CD14-positive monocyte (primary cell): Measurements from ENCODE around the gene TNPO3. TPM values are rescaled to one million over a fixed set of nuclear protein-coding genes. Genes with fewer than 3 reads are reported as not detected.

Experiments
- DNase-seq, 3 donors: peaks; one replicate each; pipeline ENCODE4 v3.0.0-alpha.2; 2011 to 2022
- H2AFZ ChIP-seq: 2 replicates; pipeline ENCODE4 v1.6.0; 2012; ENCODE audit warnings: mild to moderate bottlenecking, low read depth, low read length, inconsistent platforms; ENCODE audit not compliant: insufficient read depth, poor library complexity, severe bottlenecking
- H3K27ac ChIP-seq, 2 donors: 1 replicate in 1 of 2; 2 replicates in 1 of 2; pipeline ENCODE4 v1.5.1; 2012 to 2013; ENCODE audit warnings: low read length in 2 of 2, control low read depth in 1 of 2, inconsistent platforms in 1 of 2, low read depth in 1 of 2, mild to moderate bottlenecking in 1 of 2
- H3K27me3 ChIP-seq, 2 donors: one replicate each; pipeline versions ENCODE4 v1.6.0 to v1.6.1; 2011 to 2013; ENCODE audit warnings: low read length in 2 of 2; ENCODE audit not compliant: control insufficient read depth in 2 of 2, insufficient read depth in 2 of 2
- H3K36me3 ChIP-seq, 2 donors: replicated peaks in 1 of 2; 1 replicate in 1 of 2; 2 replicates in 1 of 2; pipeline versions ENCODE4 v1.5.1 to v1.6.1; 2012 to 2013; ENCODE audit warnings: low read length in 2 of 2, control low read depth in 1 of 2, inconsistent platforms in 1 of 2, mild to moderate bottlenecking in 1 of 2; ENCODE audit not compliant: insufficient read depth in 2 of 2, control insufficient read depth in 1 of 2
- H3K4me1 ChIP-seq, 2 donors: 1 replicate in 1 of 2; 2 replicates in 1 of 2; pipeline versions ENCODE4 v1.5.1 to v1.6.1; 2012 to 2013; ENCODE audit warnings: low read length in 2 of 2, control low read depth in 1 of 2, inconsistent platforms in 1 of 2, mild to moderate bottlenecking in 1 of 2, moderate library complexity in 1 of 2; ENCODE audit not compliant: insufficient read depth in 2 of 2, control insufficient read depth in 1 of 2
- H3K4me2 ChIP-seq: replicated peaks from 2 replicates; pipeline ENCODE3; 2012; ENCODE audit warnings: low read length, moderate library complexity, mild to moderate bottlenecking; ENCODE audit not compliant: poor library complexity, severe bottlenecking; ENCODE audit errors: extremely low read depth
- H3K4me3 ChIP-seq, 3 experiments: fragments of 200-600 bp in 1 of 3; sonication (generic) in 1 of 3; replicated peaks in 1 of 3; 1 replicate in 2 of 3; 2 replicates in 1 of 3; pipeline ENCODE4 v1.5.1; 2011 to 2013; ENCODE audit warnings: low read length in 3 of 3, mild to moderate bottlenecking in 3 of 3, control low read depth in 2 of 3, low read depth in 2 of 3, inconsistent platforms in 1 of 3, moderate library complexity in 1 of 3
- H3K79me2 ChIP-seq: 2 replicates; pipeline ENCODE4 v1.6.0; 2012; ENCODE audit warnings: mild to moderate bottlenecking, control low read depth, inconsistent platforms, low read length, moderate library complexity; ENCODE audit not compliant: insufficient read depth
- H3K9ac ChIP-seq: 2 replicates; pipeline ENCODE4 v1.6.0; 2017; ENCODE audit warnings: low read length, mild to moderate bottlenecking; ENCODE audit not compliant: insufficient read depth, poor library complexity, severe bottlenecking
- H3K9me3 ChIP-seq, 2 donors: replicated peaks in 1 of 2; 1 replicate in 1 of 2; 2 replicates in 1 of 2; pipeline versions ENCODE4 v1.5.1 to v1.6.1; 2012 to 2013; ENCODE audit warnings: low read length in 2 of 2, control low read depth in 1 of 2; ENCODE audit not compliant: control insufficient read depth in 1 of 2, insufficient read depth in 1 of 2
- H4K20me1 ChIP-seq: 2 replicates; pipeline ENCODE4 v1.6.0; 2012; ENCODE audit warnings: mild to moderate bottlenecking, low read length, control low read depth, moderate library complexity; ENCODE audit not compliant: insufficient read depth
- H3K27ac Mint-ChIP-seq, 7 donors: one replicate each; pipeline ENCODE4 v1.8.0; 2020; ENCODE audit warnings: mild to moderate bottlenecking in 7 of 7, mixed read lengths in 7 of 7, moderate library complexity in 6 of 7, inconsistent platforms in 2 of 7
- H3K27me3 Mint-ChIP-seq, 3 donors: one replicate each; pipeline ENCODE4 v1.8.0; 2021 to 2022; ENCODE audit warnings: low read depth in 3 of 3, mild to moderate bottlenecking in 3 of 3, mixed read lengths in 3 of 3, moderate library complexity in 3 of 3, inconsistent platforms in 1 of 3
- H3K36me3 Mint-ChIP-seq, 2 donors: one replicate each; pipeline ENCODE4 v1.8.0; 2020; ENCODE audit warnings: mixed read lengths in 2 of 2, inconsistent platforms in 1 of 2, mild to moderate bottlenecking in 1 of 2
- H3K4me1 Mint-ChIP-seq: one replicate; pipeline ENCODE4 v1.8.0; 2020; ENCODE audit warnings: mild to moderate bottlenecking, mixed read lengths
- H3K4me3 Mint-ChIP-seq, 2 donors: one replicate each; pipeline ENCODE4 v1.8.0; 2020; ENCODE audit warnings: mild to moderate bottlenecking in 2 of 2, mixed read lengths in 2 of 2, moderate library complexity in 1 of 2
- H3K9me3 Mint-ChIP-seq, 7 donors: one replicate each; pipeline ENCODE4 v1.8.0; 2020 to 2022; ENCODE audit warnings: mixed read lengths in 7 of 7, mild to moderate bottlenecking in 6 of 7, moderate library complexity in 6 of 7, inconsistent platforms in 2 of 7
- WGBS: methylation state at CpG from one replicate; pipeline ENCODE4 v1.1.5; 2013; ENCODE audit warnings: missing lambda C conversion rate; ENCODE audit not compliant: insufficient coverage; 5-methylcytosine and 5-hydroxymethylcytosine counted together
- intact Hi-C, 2 donors: fragments of 100-400 bp; cut with micrococcal nuclease; formaldehyde crosslinking; loops; one replicate each; pipeline versions ENCODE4 v1.15.0 to v1.15.1; 2023
- polyA plus RNA-seq, 3 donors: library from polyadenylated mRNA; depleted of rRNA in 1 of 3; unstranded in 2 of 3; stranded (reverse) in 1 of 3; fragments of 300-500 nt in 2 of 3; fragments of >200 nt in 1 of 3; fragmentation: Illumina TruSeq in 2 of 3; gene quantifications; 1 replicate in 2 of 3; 2 replicates in 1 of 3; pipeline ENCODE4 v1.2.3, GENCODE V29; 2012 to 2021
- TF ChIP-seq, protein P1 (sequence below): fragments of 200-600 bp; IDR thresholded peaks from one replicate; pipeline ENCODE4 v1.8.0; 2022; ENCODE audit warnings: antibody characterized with exemption, mild to moderate bottlenecking

The TNPO3 gene
- polyA plus RNA-seq, 3 donors: 17.0 to 23.8 (median 19.7) TPM

DNA sequence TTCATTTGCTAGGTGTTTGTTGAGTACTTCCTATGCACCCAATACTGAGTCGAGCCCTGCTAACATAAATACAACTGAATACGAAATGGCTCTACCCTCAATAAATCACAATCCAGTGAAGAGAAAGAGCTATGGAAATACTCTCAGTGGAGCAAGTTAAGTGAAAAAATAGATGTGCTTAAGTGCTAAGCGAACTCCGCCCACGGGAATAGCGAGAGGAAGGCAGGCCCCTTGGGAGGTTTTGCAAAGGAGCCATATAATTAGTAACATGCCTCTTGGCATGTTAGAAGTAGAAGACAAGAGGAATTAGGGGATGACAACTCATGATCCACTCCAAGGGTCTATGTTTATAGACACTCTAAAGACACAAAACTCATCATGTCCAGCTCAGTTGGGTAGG, 46.8 kb upstream of the TNPO3 start:
- TF ChIP-seq, protein P1, sequence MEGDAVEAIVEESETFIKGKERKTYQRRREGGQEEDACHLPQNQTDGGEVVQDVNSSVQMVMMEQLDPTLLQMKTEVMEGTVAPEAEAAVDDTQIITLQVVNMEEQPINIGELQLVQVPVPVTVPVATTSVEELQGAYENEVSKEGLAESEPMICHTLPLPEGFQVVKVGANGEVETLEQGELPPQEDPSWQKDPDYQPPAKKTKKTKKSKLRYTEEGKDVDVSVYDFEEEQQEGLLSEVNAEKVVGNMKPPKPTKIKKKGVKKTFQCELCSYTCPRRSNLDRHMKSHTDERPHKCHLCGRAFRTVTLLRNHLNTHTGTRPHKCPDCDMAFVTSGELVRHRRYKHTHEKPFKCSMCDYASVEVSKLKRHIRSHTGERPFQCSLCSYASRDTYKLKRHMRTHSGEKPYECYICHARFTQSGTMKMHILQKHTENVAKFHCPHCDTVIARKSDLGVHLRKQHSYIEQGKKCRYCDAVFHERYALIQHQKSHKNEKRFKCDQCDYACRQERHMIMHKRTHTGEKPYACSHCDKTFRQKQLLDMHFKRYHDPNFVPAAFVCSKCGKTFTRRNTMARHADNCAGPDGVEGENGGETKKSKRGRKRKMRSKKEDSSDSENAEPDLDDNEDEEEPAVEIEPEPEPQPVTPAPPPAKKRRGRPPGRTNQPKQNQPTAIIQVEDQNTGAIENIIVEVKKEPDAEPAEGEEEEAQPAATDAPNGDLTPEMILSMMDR: no peak
- Mint-ChIP-seq H3K27ac (no peak overlapping the region), H3K36me3 (no peaks in the 10 kb centered on the region), H3K4me1 (peaks cover 7% of the 10 kb centered on the region), H3K9me3 (no peaks in the 10 kb centered on the region), H3K27me3 (peaks cover 0 to 3% (median 1%) of the 10 kb centered on the region in 3 donors), H3K4me3 (no peak overlapping the region)
- no peak overlapping the region for H2AFZ ChIP-seq
- H3K9me3 ChIP-seq: no peaks in the 10 kb centered on the region
- H3K27me3 ChIP-seq: no peaks in the 10 kb centered on the region
- intact Hi-C loops: no loop called here
- H3K9ac ChIP-seq: no peak overlapping the region
- no peaks in the 10 kb centered on the region for H3K36me3 ChIP-seq
- no peaks in the 10 kb centered on the region for H4K20me1 ChIP-seq
- no peaks in the 10 kb centered on the region for H3K79me2 ChIP-seq
- no peak for DNase-seq
- no peak overlapping the region for H3K4me3 ChIP-seq
- H3K27ac ChIP-seq: no peak overlapping the region
- H3K4me1 ChIP-seq: peaks cover 0 to 8% of the 10 kb centered on the region in 2 donors
- no peak overlapping the region for H3K4me2 ChIP-seq
- WGBS: 100% methylated on average over 1 of the region's 6 CpGs

DNA sequence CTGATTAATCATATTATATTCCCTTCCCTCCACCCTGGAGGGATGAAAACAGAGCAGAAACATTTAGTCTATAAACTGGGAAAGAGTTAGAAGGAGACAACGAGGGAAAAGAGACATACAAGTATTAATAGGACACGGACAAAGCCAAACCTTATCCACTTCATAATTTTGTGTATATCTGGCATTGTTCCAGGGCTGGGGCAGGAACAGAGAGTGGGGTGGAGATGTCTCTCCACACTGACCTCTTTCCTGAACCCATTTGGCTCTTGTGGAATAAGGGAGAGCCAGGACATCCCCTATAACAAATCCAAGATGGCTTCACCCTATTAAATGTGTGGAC, 45.9 kb upstream of the TNPO3 start:
- H2AFZ ChIP-seq: no peak overlapping the region
- peaks cover 10% of the 10 kb centered on the region for H3K4me1 Mint-ChIP-seq
- no CpG with 5 or more reads among the region's 2 CpGs for WGBS

More for the DNA sequence above, 45.9 kb upstream of the TNPO3 start:
- no peaks in the 10 kb centered on the region for H3K36me3 ChIP-seq
- no peaks in the 10 kb centered on the region for H3K27me3 ChIP-seq
- H3K79me2 ChIP-seq: no peaks in the 10 kb centered on the region
- intact Hi-C loops: no loop called here
- Mint-ChIP-seq H3K9me3 (no peaks in the 10 kb centered on the region), H3K4me3 (no peak overlapping the region), H3K27ac (no peak overlapping the region), H3K36me3 (no peaks in the 10 kb centered on the region), H3K27me3 (peaks cover 0 to 3% (median 1%) of the 10 kb centered on the region in 3 donors)
- no peak overlapping the region for H3K4me3 ChIP-seq
- H4K20me1 ChIP-seq: no peaks in the 10 kb centered on the region
- no peak for DNase-seq
- TF ChIP-seq, protein P1: no peak
- H3K27ac ChIP-seq: no peak overlapping the region
- H3K4me2 ChIP-seq: no peak overlapping the region
- H3K9ac ChIP-seq: no peak overlapping the region
- H3K4me1 ChIP-seq: peaks cover 0 to 9% of the 10 kb centered on the region in 2 donors
- H3K9me3 ChIP-seq: no peaks in the 10 kb centered on the region
